NCI-H1048 (cell line): ENCODE results near the gene ZNF57.
A peak's percentile ranks its signal among the peaks of the same experiment; 100 is the strongest.
"Not testable (repeated sequence)": the region's sequence is repeated elsewhere in the genome, so short reads cannot be mapped to it uniquely, and the experiment has no call there.

Source experiments
- DNase-seq: peaks from one replicate; lab custom pipeline; 2025; lab: John Stamatoyannopoulos, UW

The ZNF57 gene

GRCh38 chr19:2896694-2897093, 4.0 kb upstream of the ZNF57 start:
- no peak for DNase-seq

GRCh38 chr19:2902590-2903218, 2.0 kb downstream of the ZNF57 start:
- DNase-seq = no peak

GRCh38 chr19:2903326-2903725, 2.6 kb downstream of the ZNF57 start:
- DNase-seq = not testable (repeated sequence)

- DNase-seq = no peak
Observed at GRCh38 chr19:2905918-2906519, 5.3 kb downstream of the ZNF57 start.

- no peak for DNase-seq
Observed at GRCh38 chr19:2906631-2907195, 6.0 kb downstream of the ZNF57 start.

- DNase-seq = no peak
Observed at GRCh38 chr19:2912306-2912705, 11.6 kb downstream of the ZNF57 start.

GRCh38 chr19:2917275-2918184, 16.8 kb downstream of the ZNF57 start:
- no peak for DNase-seq

GRCh38 chr19:2922987-2923386, 22.3 kb downstream of the ZNF57 start:
- DNase-seq = no peak

GRCh38 chr19:2923510-2923909, 22.8 kb downstream of the ZNF57 start:
- no peak for DNase-seq

- no peak for DNase-seq
Observed at GRCh38 chr19:2926341-2927031, 25.8 kb downstream of the ZNF57 start.

- DNase-seq = no peak
Observed at GRCh38 chr19:2927032-2927430, 26.3 kb downstream of the ZNF57 start.

- no peak for DNase-seq
Observed at GRCh38 chr19:2933490-2933910, 32.8 kb downstream of the ZNF57 start.

- not testable (repeated sequence) for DNase-seq
Observed at GRCh38 chr19:2935863-2936262, 35.1 kb downstream of the ZNF57 start.

- DNase-seq = no peak
Observed at GRCh38 chr19:2942928-2943640, 42.4 kb downstream of the ZNF57 start.

- no peak for DNase-seq
Observed at GRCh38 chr19:2944403-2944774, 43.7 kb downstream of the ZNF57 start.

- peak; percentile 97 for DNase-seq
Observed at GRCh38 chr19:2944775-2945574, 44.2 kb downstream of the ZNF57 start, which contains the start of gene ZNF77. Gene ZNF77 (minus strand): TSS chr19:2944971. CDS start chr19:2944840, 131 bp downstream.

- no peak for DNase-seq
Observed at GRCh38 chr19:2945575-2946184, 45.0 kb downstream of the ZNF57 start.

GRCh38 chr19:2949939-2950285, 49.2 kb downstream of the ZNF57 start:
- DNase-seq = no peak

GRCh38 chr19:2950286-2951124, 49.8 kb downstream of the ZNF57 start:
- peak; percentile 96 for DNase-seq
